ENCODE results near the gene TNS4. TPM values are rescaled to one million over a fixed set of nuclear protein-coding genes. Genes with fewer than 3 reads are reported as not detected.

The TNS4 gene
- polyA plus RNA-seq, 2 of the 4 experiments (the other 2 are of a cell fraction): 24.2 to 73.5 TPM

GRCh38 chr17:40490289-40490853, 11.1 kb downstream of the TNS4 start (continued):
- TF ChIP-seq KDM5A (IDR thresholded peaks at IDR 0.05) (no peak), RAD21 (conservative IDR thresholded peaks at IDR 0.05 in 1 of 2, IDR thresholded peaks at IDR 0.05 in 1 of 2) (no peak), RCOR1 (IDR thresholded peaks at IDR 0.05; ENCODE audit: low read depth, low read length) (no peak), TP53 (CRISPR knock-in tag; IDR thresholded peaks at IDR 0.05) (0 out of 2 replicates have a peak, but pooled peaks have one; percentile 48), CHD4 (IDR thresholded peaks at IDR 0.05; ENCODE audit: borderline replicate concordance) (no peak), POLR2A (IDR thresholded peaks at IDR 0.05; ENCODE audit: low read length) (no peak), REST (IDR thresholded peaks at IDR 0.05) (no peak), MYC (IDR thresholded peaks at IDR 0.05; ENCODE audit: borderline replicate concordance, low read length) (no peak), USF2 (IDR thresholded peaks at IDR 0.05) (no peak), PHF8 (IDR thresholded peaks at IDR 0.05; ENCODE audit: borderline replicate concordance, low read depth) (no peak), JUN (IDR thresholded peaks at IDR 0.05) (peak; percentile 23 to 52; a peak in 2 of 5 replicates), HMGXB4 (CRISPR knock-in tag; IDR thresholded peaks at IDR 0.05; ENCODE audit: borderline replicate concordance) (no peak), HOXA7 (CRISPR knock-in tag; IDR thresholded peaks at IDR 0.05) (peak; percentile 86; the same call in 1 of the 2 replicates), SREBF2 (IDR thresholded peaks at IDR 0.05) (no peak), HOXB13 (CRISPR knock-in tag; IDR thresholded peaks at IDR 0.05; ENCODE audit: low read depth) (peak; percentile 73), HDAC2 (IDR thresholded peaks at IDR 0.05) (no peak), GATA3 (IDR thresholded peaks at IDR 0.05; ENCODE audit: borderline replicate concordance) (peak; percentile 33; the same call in 1 of the 2 replicates), CEBPB (IDR thresholded peaks at IDR 0.05) (peak; percentile 57 to 68; a peak in 3 of 4 replicates), ELK1 (IDR thresholded peaks at IDR 0.05; ENCODE audit: low read depth, low read length) (no peak), MAZ (IDR thresholded peaks at IDR 0.05; ENCODE audit: borderline replicate concordance, low read depth, low read length) (no peak), BHLHE40 (IDR thresholded peaks at IDR 0.05; ENCODE audit: low read depth, low read length) (no peak), RARB (CRISPR knock-in tag; IDR thresholded peaks at IDR 0.05) (no peak), FOXS1 (CRISPR knock-in tag; IDR thresholded peaks at IDR 0.05) (no peak), ATOH8 (CRISPR knock-in tag; IDR thresholded peaks at IDR 0.05; ENCODE audit: low read depth) (peak; percentile 65; the same call in 1 of the 2 replicates), KDM1A (IDR thresholded peaks at IDR 0.05; ENCODE audit: low read depth) (no peak), CHD2 (IDR thresholded peaks at IDR 0.05; ENCODE audit: low read length, partially characterized antibody) (no peak), RFX5 (IDR thresholded peaks at IDR 0.05) (no peak), PBX3 (IDR thresholded peaks at IDR 0.05) (no peak), HES2 (IDR thresholded peaks at IDR 0.05) (no peak)
